HEK293 (cell line): ENCODE measurements around the gene MGST2.

ENCODE experiments used
- CTCF ChIA-PET: fragments of 350-600 bp; formaldehyde crosslinking; extraction: SDS; loops from one replicate; lab custom pipeline; 2021; ENCODE audit warnings: antibody characterized with exemption; lab: Yijun Ruan, JAX
- POLR2A ChIA-PET: fragments of 300-600 bp; formaldehyde crosslinking; extraction: SDS; loops from one replicate; lab custom pipeline; 2020; ENCODE audit warnings: antibody characterized with exemption, inconsistent platforms; lab: Yijun Ruan, JAX
- H3K27ac ChIP-seq: fragments of 200-500 bp; sonication (Bioruptor generic); 2 replicates; pipeline ENCODE4 v1.5.1; 2014; ENCODE audit warnings: low read depth, low read length, control low read depth, inconsistent platforms; ENCODE audit errors: extremely low read depth
- H3K36me3 ChIP-seq, 2 experiments: fragments of 200-500 bp in 1 of 2; sonication (Bioruptor generic) in 1 of 2; 1 replicate in 1 of 2; 2 replicates in 1 of 2; pipeline ENCODE4 v1.5.1; 2014 to 2017; ENCODE audit warnings: inconsistent platforms in 2 of 2, low read length in 2 of 2; ENCODE audit not compliant: control insufficient read depth in 2 of 2, insufficient read depth in 1 of 2
- H3K4me1 ChIP-seq: fragments of 200-500 bp; sonication (Bioruptor generic); 2 replicates; pipeline ENCODE4 v1.5.1; 2014; ENCODE audit warnings: mild to moderate bottlenecking, low read length, inconsistent platforms; ENCODE audit not compliant: control insufficient read depth, insufficient read depth
- H3K4me3 ChIP-seq: 2 replicates; pipeline ENCODE4 v1.5.1; 2011; ENCODE audit warnings: low read depth, mild to moderate bottlenecking, control low read depth, low read length, moderate library complexity
- H3K9me3 ChIP-seq: fragments of 200-500 bp; sonication (Bioruptor generic); 2 replicates; pipeline ENCODE4 v1.5.1; 2014; ENCODE audit warnings: low read depth, low read length, inconsistent platforms; ENCODE audit not compliant: control insufficient read depth, insufficient read depth
- GLI2 ChIP-seq: fragments of 450-650 bp; formaldehyde crosslinking; IDR thresholded peaks from 2 replicates; pipeline ENCODE4; 2017; ENCODE audit warnings: missing biosample characterization, missing genetic modification characterization, low read depth, borderline replicate concordance
- KLF7 ChIP-seq: fragments of 450-650 bp; formaldehyde crosslinking; IDR thresholded peaks from 2 replicates; pipeline ENCODE4 v1.5.1; 2016; ENCODE audit warnings: missing biosample characterization, missing genetic modification characterization, borderline replicate concordance
- SALL2 ChIP-seq: fragments of 450-650 bp; formaldehyde crosslinking; IDR thresholded peaks from 2 replicates; pipeline ENCODE4 v1.5.0; 2017; ENCODE audit warnings: missing biosample characterization, mild to moderate bottlenecking, missing genetic modification characterization, borderline replicate concordance
- TRIM28 ChIP-seq: IDR thresholded peaks from 2 replicates; pipeline ENCODE4 v1.6.1; 2011; ENCODE audit warnings: low read length, control low read depth, borderline replicate concordance
- ZBTB17 ChIP-seq: fragments of 450-650 bp; formaldehyde crosslinking; IDR thresholded peaks from 2 replicates; pipeline ENCODE4 v1.5.1; 2016; ENCODE audit warnings: missing biosample characterization, missing genetic modification characterization
- ZBTB21 ChIP-seq: fragments of 450-650 bp; formaldehyde crosslinking; IDR thresholded peaks from 2 replicates; pipeline ENCODE4 v1.5.1; 2017; ENCODE audit warnings: missing biosample characterization, missing genetic modification characterization
- ZNF157 ChIP-seq: fragments of 450-650 bp; formaldehyde crosslinking; IDR thresholded peaks from 2 replicates; pipeline ENCODE4 v1.5.1; 2016; ENCODE audit warnings: missing biosample characterization, missing genetic modification characterization
- ZNF366 ChIP-seq: fragments of 450-650 bp; formaldehyde crosslinking; conservative IDR thresholded peaks from 2 replicates; pipeline ENCODE4 v1.5.1; 2016; ENCODE audit warnings: missing biosample characterization, missing genetic modification characterization
- ZNF473 ChIP-seq: fragments of 450-650 bp; formaldehyde crosslinking; IDR thresholded peaks from 2 replicates; pipeline ENCODE4 v1.5.1; 2017; ENCODE audit warnings: missing biosample characterization, missing genetic modification characterization
- ZNF548 ChIP-seq: fragments of 450-650 bp; formaldehyde crosslinking; IDR thresholded peaks from 2 replicates; pipeline ENCODE4 v1.5.1; 2016; ENCODE audit warnings: missing biosample characterization, missing genetic modification characterization
- ZNF571 ChIP-seq: fragments of 450-650 bp; formaldehyde crosslinking; IDR thresholded peaks from 2 replicates; pipeline ENCODE4 v1.5.0; 2017; ENCODE audit warnings: missing biosample characterization, missing genetic modification characterization
- ZNF585B ChIP-seq: fragments of 450-650 bp; formaldehyde crosslinking; IDR thresholded peaks from 2 replicates; pipeline ENCODE4 v1.5.1; 2016; ENCODE audit warnings: missing biosample characterization, missing genetic modification characterization
- ZNF600 ChIP-seq: fragments of 450-650 bp; formaldehyde crosslinking; IDR thresholded peaks from 2 replicates; pipeline ENCODE4 v1.5.1; 2016; ENCODE audit warnings: missing biosample characterization, missing genetic modification characterization
- ZNF621 ChIP-seq: fragments of 450-650 bp; formaldehyde crosslinking; IDR thresholded peaks from 2 replicates; pipeline ENCODE4 v1.5.1; 2017; ENCODE audit warnings: missing biosample characterization, missing genetic modification characterization
- ZNF623 ChIP-seq: fragments of 450-650 bp; formaldehyde crosslinking; IDR thresholded peaks from 2 replicates; pipeline ENCODE4 v1.5.1; 2016; ENCODE audit warnings: missing biosample characterization, missing genetic modification characterization
- ZNF626 ChIP-seq: fragments of 450-650 bp; sonication (Bioruptor Pico); formaldehyde crosslinking; IDR thresholded peaks from 2 replicates; pipeline ENCODE4 v1.5.1; 2018; ENCODE audit warnings: missing biosample characterization, missing genetic modification characterization, inconsistent platforms
- ZNF654 ChIP-seq: fragments of 450-650 bp; formaldehyde crosslinking; IDR thresholded peaks from 2 replicates; pipeline ENCODE4 v1.5.1; 2016; ENCODE audit warnings: low read depth, missing biosample characterization, missing genetic modification characterization
- ZNF658 ChIP-seq: fragments of 450-650 bp; formaldehyde crosslinking; IDR thresholded peaks from 2 replicates; pipeline ENCODE4; 2016; ENCODE audit warnings: missing biosample characterization, missing genetic modification characterization
- ZNF664 ChIP-seq: fragments of 450-650 bp; formaldehyde crosslinking; IDR thresholded peaks from 2 replicates; pipeline ENCODE4 v1.5.1; 2016; ENCODE audit warnings: missing biosample characterization, missing genetic modification characterization
- ZNF777 ChIP-seq: fragments of 450-650 bp; formaldehyde crosslinking; IDR thresholded peaks from 2 replicates; pipeline ENCODE4 v1.5.1; 2017; ENCODE audit warnings: missing biosample characterization, missing genetic modification characterization, borderline replicate concordance
- ZSCAN30 ChIP-seq: fragments of 450-650 bp; IDR thresholded peaks from 2 replicates; pipeline ENCODE4 v1.5.1; 2018; ENCODE audit warnings: missing biosample characterization, mild to moderate bottlenecking, missing genetic modification characterization, moderate library complexity
- TF ChIP-seq, protein P1 (sequence below): fragments of 450-650 bp; formaldehyde crosslinking; IDR thresholded peaks from 2 replicates; pipeline ENCODE4 v1.5.1; 2017; ENCODE audit warnings: missing biosample characterization, missing genetic modification characterization
- TF ChIP-seq, protein P2 (sequence below): fragments of 450-650 bp; formaldehyde crosslinking; IDR thresholded peaks from 2 replicates; pipeline ENCODE4 v1.5.1; 2016; ENCODE audit warnings: missing biosample characterization, missing genetic modification characterization
- TF ChIP-seq, protein P3 (sequence below): fragments of 450-650 bp; formaldehyde crosslinking; IDR thresholded peaks from 2 replicates; pipeline ENCODE4 v1.5.1; 2016; ENCODE audit warnings: missing biosample characterization, missing genetic modification characterization

MGST2 gene

DNA sequence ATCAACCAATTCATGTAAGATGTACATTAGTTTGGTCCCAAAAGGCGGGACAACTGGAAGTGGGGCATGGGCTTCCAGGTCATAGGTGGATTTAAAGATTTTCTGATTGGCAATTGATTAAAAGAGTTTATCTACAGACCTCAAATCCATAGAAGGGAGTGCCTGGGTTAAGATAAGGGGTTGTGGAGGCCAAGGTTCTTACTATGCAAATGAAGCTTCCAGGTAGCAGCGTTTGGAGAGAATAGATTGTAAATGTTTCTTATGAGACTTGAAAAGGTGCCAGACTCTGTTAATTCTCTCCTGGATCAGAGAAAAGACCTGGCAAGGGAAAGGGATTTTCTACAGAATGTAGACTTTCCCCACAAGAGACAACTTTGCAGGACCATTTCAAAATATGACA lies 2.4 kb downstream of the MGST2 start (continued):
- TF ChIP-seq, protein P1, sequence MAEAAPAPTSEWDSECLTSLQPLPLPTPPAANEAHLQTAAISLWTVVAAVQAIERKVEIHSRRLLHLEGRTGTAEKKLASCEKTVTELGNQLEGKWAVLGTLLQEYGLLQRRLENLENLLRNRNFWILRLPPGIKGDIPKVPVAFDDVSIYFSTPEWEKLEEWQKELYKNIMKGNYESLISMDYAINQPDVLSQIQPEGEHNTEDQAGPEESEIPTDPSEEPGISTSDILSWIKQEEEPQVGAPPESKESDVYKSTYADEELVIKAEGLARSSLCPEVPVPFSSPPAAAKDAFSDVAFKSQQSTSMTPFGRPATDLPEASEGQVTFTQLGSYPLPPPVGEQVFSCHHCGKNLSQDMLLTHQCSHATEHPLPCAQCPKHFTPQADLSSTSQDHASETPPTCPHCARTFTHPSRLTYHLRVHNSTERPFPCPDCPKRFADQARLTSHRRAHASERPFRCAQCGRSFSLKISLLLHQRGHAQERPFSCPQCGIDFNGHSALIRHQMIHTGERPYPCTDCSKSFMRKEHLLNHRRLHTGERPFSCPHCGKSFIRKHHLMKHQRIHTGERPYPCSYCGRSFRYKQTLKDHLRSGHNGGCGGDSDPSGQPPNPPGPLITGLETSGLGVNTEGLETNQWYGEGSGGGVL (tag by site-specific recombination) = no peak

DNA sequence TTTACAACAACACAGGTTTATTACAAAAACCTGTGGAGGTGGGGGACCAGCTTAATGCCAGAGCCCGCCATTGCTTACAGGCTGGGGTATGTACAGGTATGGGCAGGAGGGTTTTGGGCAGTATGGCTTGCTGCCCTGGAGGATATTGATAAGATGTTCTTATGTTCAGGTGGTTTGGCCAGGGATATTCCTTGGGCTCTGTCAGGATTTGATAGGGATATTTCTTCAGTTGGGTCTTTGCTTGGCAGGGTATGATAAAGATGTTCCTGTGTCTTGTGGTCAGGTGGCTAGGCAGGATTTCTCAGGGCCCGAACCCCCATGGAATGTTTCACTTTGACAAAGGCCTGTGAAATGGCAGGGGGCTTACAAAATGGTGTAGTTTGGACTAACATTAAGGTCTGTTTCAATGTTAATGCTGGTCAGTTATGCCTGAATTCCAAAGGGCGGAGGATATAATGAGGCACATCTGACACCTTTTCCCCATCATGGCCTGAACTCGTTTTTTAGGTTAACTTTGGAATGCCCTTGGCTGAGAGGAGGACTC lies 3.1 kb downstream of the MGST2 start:
- no peaks in the 10 kb centered on the region for H3K9me3 ChIP-seq
- no peaks in the 10 kb centered on the region for H3K4me1 ChIP-seq
- no peak overlapping the region for H3K4me3 ChIP-seq
- H3K27ac ChIP-seq = no peak overlapping the region
- ChIA-PET CTCF (interaction anchor here (4.2 kb wide), 1 partner anchor 12 kb away, joined by 21 read pairs; no protein-coding TSS in a partner anchor), POLR2A (no interaction called here)
- TF ChIP-seq ZNF585B (tag by site-specific recombination) (no peak), ZNF626 (no peak), GLI2 (tag by site-specific recombination) (no peak), ZNF654 (no peak), SALL2 (tag by site-specific recombination) (no peak), ZBTB17 (tag by site-specific recombination) (no peak), ZBTB21 (tag by site-specific recombination) (no peak), ZNF621 (tag by site-specific recombination) (no peak), ZNF658 (tag by site-specific recombination) (no peak), ZNF366 (no peak), ZNF664 (tag by site-specific recombination) (no peak), ZNF600 (tag by site-specific recombination) (no peak), TRIM28 (no peak), ZNF157 (tag by site-specific recombination) (no peak)
- TF ChIP-seq, protein P2, sequence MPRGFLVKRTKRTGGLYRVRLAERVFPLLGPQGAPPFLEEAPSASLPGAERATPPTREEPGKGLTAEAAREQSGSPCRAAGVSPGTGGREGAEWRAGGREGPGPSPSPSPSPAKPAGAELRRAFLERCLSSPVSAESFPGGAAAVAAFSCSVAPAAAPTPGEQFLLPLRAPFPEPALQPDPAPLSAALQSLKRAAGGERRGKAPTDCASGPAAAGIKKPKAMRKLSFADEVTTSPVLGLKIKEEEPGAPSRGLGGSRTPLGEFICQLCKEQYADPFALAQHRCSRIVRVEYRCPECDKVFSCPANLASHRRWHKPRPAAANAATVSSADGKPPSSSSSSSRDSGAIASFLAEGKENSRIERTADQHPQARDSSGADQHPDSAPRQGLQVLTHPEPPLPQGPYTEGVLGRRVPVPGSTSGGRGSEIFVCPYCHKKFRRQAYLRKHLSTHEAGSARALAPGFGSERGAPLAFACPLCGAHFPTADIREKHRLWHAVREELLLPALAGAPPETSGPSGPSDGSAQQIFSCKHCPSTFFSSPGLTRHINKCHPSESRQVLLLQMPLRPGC (tag by site-specific recombination) = no peak
- peaks cover 0 to 4% of the 10 kb centered on the region in 2 experiments; a peak in 2 of 3 replicates for H3K36me3 ChIP-seq

DNA sequence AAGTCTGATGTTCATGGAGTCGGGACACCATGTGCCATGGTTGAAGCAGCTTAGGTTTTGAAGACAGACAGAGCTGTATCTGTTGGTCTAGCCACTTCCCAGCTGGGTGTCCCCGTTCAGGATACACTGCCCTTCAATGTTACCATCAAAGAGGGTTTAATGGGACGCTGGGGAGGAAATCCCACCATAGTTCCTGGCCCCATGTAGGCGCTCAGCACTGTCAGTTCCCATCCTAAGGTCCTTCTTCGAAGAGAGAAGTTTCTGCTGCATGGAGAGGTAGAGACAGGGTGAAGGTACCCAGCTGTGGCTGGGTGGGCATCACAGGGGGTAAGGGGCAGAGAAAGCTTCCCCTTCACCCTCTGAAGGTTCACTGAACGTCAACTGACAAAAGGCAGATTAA lies 3.7 kb downstream of the MGST2 start:
- ChIA-PET CTCF (interaction anchor here (0.6 kb wide), 1 partner anchor 344 kb away, joined by 3 read pairs; no protein-coding TSS in a partner anchor), POLR2A (no interaction called here)
- H3K9me3 ChIP-seq = no peaks in the 10 kb centered on the region
- no peaks in the 10 kb centered on the region for H3K4me1 ChIP-seq
- TF ChIP-seq ZSCAN30 (no peak), ZNF623 (tag by site-specific recombination) (no peak), ZNF571 (no peak), ZNF548 (tag by site-specific recombination) (no peak), KLF7 (tag by site-specific recombination) (no peak), ZNF473 (no peak), ZNF777 (no peak)
- TF ChIP-seq, protein P3, sequence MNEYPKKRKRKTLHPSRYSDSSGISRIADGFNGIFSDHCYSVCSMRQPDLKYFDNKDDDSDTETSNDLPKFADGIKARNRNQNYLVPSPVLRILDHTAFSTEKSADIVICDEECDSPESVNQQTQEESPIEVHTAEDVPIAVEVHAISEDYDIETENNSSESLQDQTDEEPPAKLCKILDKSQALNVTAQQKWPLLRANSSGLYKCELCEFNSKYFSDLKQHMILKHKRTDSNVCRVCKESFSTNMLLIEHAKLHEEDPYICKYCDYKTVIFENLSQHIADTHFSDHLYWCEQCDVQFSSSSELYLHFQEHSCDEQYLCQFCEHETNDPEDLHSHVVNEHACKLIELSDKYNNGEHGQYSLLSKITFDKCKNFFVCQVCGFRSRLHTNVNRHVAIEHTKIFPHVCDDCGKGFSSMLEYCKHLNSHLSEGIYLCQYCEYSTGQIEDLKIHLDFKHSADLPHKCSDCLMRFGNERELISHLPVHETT = no peak
- peaks cover 0 to 4% of the 10 kb centered on the region in 2 experiments; a peak in 2 of 3 replicates for H3K36me3 ChIP-seq
- H3K27ac ChIP-seq = no peak overlapping the region
- no peak overlapping the region for H3K4me3 ChIP-seq
